ENCODE measurements around the gene NPW.
A peak's percentile ranks its signal among the peaks of the same experiment; 100 is the strongest.

NPW gene

DNA sequence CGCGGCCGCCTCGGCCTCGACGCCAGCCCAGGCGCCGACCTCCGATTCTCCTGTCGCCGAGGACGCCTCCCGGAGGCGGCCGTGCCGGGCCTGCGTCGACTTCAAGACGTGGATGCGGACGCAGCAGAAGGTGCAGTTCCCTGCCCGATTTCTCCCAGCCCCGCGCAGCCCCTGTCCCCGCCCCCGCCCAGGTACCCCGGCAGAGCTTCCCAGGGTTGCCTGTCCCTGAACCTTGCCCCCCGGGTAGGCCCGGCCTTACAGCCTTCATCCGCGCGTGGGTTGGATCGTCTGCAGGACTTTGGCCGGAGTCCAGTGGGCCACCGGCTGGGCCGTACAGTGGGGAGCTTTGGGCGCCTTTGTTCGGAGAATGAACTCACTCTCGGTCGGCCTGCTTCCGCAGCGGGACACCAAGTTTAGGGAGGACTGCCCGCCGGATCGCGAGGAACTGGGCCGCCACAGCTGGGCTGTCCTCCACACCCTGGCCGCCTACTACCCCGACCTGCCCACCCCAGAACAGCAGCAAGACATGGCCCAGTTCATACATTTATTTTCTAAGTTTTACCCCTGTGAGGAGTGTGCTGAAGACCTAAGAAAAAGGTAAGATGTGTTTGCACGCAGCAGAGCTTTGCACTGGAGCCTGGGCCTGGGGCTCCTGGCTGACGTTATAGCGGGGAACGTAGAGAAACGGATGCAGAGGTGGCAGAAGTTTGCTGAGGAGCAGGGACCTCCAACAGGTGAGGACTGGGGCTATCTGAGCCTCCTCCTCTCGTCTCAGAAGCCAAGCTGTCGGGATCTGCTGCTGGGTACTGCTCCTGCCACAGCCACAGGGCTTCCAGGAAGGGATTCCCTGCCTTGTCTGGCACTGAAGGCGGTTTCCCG is 35.0 kb upstream of the NPW start:
- no peak for DNase-seq

DNA sequence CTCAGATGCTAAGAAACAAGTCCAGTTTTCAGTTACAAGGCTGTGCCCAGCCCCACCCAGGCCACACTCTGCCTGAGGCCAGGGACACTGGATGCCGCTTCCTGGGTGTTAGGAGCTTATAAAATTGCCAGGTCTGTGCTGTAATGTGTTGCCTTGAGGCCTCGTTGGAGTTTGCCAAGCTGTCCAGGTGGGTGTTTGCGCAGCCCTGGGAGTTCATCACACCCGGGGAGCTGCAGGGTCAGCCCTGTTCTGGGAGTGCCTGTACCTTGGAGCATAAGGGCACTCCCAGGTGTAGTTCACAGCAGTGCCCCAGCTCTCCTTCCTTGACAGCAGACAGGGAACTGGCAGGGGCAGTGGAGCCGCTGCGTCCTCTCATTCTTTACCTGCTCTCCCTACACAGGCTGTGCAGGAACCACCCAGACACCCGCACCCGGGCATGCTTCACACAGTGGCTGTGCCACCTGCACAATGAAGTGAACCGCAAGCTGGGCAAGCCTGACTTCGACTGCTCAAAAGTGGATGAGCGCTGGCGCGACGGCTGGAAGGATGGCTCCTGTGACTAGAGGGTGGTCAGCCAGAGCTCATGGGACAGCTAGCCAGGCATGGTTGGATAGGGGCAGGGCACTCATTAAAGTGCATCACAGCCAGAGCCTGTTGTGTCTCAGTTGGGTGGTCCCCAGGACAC is 34.0 kb upstream of the NPW start:
- no peak for DNase-seq

DNA sequence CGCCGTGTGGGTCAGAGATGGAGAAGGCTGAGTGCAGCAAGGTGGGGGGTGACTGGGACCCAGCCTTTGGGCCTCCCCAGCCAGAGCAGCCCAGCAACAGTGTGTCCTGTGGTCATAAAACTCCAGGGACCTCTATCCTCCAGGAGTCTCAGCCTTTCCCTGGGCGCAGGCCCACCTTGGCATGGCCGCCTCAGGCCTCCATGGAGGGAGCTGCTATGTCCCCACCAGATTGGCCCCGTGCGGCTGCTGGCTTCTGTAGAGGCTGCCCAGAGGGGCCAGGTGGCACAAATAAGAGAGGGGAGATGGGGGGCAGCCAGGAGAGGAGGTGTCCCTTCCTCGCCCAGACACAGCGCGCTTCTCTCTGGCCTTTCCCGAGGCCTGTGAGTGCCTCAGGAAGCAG is 32.4 kb upstream of the NPW start:
- DNase-seq, result no peak

DNA sequence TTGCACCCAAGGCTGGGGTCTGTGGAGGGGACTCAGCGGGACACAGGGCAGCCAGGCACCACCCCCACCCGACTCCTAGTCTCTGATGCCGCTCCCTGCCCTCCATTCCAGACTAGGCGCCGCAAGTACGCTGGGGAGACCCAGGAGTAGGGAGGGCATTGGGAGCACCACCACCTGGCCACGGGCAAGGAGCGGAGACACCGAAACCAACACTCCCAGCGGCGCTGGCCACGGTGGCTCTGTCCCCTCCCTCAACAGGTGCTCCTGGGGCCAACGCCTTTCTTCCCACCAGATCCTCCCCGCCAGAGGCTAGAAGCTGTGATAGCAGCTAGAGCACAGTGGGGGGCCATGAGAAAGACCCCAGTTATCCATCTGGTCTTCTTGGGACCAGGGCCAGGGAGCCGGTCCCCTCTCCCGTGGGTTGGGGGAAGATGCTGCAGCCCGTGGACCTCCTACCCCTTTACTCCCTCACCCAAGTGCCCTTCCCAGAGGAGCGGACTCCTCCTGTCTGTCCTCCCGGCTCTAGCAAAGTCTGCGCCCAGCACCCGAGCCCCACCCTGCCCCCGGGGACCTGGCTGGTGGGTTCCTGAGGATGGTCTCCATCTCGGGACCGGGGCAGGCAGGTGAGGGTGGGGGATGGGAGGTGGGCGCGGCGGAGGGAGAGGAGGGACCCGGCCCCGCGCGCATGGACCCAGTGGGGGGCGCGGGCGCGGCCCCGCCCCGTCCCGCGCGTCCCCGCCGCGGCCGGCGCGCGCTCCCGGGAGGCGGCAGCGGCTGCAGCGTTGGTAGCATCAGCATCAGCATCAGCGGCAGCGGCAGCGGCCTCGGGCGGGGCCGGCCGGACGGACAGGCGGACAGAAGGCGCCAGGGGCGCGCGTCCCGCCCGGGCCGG is 30.1 kb upstream of the NPW start, which contains the start of gene SYNGR3:
Gene SYNGR3, plus strand, starts transcription at position 762 of the 892 bp plus-strand sequence. CDS start 133 bp downstream, outside the sequence.
- DNase-seq, result no peak

DNA sequence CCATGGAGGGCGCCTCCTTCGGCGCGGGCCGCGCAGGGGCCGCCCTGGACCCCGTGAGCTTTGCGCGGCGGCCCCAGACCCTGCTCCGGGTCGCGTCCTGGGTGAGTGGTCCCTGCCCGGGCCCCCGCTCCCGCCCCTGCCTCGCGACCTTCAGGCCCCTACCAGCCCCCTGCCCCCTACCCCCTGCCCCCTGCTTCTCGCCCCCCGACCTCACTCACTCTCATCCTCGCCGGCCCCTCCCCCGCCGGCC is 29.6 kb upstream of the NPW start:
- no peak for DNase-seq

DNA sequence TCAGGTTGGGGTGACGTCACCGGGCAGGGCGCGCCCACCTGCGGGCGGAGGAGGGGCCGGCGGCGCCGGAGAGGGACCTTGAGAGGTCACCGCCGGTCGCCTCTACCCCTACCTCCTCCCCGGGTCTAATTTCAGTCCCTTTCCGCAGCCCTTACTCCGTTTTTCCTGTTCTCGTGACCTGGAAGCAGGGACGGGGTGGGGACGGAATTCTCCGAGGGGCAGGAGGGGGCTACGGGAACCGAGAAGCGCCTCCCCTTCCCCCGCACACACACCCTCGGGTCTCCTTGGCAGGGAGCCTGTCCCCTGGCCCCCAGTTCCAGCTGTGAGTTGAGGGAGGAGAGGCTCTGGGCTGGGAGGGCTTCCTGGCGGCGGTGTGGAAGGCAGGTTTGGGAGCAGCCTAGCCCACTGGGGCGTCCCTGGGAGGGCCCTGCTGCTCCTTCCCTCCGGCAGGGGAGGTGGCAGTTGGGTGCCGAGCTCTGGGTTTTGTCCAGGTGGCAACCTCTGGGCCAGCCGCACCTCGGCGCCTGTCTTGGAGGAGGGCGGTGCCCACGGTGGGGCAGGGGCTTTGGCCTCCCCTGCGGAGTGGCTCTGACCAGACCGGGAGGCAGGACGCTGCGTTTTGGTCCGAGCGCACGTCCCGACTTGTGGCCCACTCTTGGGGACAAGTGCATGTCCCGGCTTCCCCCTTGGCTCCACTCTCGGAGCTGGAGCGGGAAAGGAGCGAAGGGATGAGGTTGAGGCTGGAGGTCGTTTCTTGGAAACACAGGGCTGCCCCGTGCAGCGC is 29.0 kb upstream of the NPW start:
- DNase-seq, result peak; percentile 32

DNA sequence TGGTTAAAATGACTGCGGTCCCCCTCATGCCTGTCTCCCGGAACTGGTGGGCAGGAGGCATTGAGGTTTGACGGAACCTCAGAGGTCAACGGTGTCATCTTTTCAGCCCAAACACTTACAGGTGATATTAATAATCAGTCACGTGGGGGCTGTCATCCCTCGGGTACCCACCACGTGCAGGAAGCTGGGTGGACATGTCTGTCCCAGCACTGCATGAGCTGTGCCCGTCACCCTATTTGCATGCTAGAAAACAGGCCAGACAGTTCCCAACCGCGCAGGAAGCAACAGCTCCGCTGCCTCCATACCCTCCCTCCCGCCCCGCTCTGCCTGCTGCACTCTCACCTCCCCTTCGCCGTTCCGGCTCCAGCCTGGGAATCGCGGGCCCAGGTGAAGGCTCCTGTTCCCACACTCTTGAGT is 28.4 kb upstream of the NPW start:
- DNase-seq, result peak; percentile 53

DNA sequence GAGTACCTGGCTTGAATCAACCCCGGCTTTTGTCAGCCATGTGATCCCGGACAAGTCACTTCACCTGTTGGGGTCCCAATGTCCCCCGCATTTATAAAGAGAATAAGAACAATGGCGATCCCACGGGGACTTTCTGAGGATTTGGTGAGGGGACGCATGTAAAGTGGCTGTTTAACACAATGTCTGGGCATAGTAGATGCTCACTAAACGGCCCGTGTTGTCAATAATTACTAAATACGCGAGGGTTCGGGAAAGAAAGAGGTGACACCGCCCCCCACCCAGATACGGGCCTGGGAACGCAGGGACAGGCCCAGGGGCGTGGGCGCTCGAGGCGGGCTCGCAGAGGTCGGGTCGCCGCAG is 28.0 kb upstream of the NPW start:
- DNase-seq, result no peak

DNA sequence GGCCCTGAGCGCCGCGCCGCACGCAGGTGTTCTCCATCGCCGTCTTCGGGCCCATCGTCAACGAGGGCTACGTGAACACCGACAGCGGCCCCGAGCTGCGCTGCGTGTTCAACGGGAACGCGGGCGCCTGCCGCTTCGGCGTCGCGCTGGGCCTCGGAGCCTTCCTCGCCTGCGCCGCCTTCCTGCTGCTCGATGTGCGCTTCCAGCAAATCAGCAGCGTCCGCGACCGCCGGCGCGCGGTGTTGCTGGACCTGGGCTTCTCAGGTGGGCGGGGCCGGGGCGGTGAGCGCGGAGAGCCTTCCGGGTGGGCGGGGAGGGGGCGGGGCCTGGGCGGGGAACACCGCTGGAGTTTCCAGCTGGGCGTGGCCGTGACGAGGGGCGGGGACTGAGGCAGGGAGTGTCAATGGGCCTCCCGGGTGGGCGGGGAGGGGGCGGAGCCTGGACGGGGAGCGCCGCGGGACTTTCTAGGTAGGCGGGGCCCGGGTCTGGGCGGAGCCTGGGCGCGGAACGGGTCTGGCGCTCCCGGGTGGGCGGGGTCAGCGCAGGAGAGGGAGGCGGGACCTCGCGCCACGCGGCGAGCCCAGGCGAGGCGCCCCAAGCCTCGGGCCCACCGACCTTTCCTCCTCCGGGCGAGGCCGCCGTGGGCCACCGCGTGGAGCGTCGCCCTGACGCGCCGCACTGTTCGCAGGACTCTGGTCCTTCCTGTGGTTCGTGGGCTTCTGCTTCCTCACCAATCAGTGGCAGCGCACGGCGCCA is 27.5 kb upstream of the NPW start:
- DNase-seq, result peak; percentile 99

DNA sequence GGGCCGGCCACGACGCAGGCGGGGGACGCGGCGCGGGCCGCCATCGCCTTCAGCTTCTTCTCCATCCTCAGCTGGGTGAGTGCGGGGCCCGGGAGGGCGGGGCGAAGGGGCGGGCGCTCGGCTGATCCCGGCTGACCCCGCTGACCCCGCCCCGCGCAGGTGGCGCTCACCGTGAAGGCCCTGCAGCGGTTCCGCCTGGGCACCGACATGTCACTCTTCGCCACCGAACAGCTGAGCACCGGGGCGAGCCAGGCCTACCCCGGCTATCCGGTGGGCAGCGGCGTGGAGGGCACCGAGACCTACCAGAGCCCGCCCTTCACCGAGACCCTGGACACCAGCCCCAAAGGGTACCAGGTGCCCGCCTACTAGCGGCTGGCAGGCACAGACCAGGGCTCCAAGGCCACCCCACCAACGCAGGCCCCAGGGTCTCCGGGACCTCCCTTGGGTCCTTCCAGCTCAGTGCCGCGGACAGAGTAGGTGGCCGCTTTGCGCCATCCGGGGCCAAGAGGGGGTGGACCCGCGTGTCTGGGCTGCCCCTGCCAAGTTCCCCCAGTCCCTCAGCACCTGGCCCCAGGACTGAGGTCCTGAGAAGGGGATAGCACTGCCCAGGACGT is 26.8 kb upstream of the NPW start:
- DNase-seq, result no peak

DNA sequence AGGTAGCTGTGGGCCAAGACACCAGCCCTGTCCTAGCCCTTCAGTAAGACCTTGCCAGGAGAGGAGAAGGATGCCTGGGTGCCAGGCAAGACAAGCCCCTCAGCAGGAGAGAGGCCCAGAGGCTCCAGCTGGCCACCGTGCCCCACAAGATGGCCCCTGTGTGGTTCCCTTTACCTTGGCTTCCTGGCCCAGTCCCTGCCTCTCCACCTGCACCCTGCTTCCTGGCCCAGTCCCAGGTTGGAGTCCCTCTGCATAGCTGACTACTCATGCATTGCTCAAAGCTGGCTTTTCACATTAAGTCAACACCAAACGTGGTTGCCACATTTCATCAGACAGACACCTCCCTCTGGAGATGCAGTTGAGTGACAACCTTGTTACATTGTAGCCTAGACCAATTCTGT is 25.9 kb upstream of the NPW start:
- DNase-seq, result no peak

DNA sequence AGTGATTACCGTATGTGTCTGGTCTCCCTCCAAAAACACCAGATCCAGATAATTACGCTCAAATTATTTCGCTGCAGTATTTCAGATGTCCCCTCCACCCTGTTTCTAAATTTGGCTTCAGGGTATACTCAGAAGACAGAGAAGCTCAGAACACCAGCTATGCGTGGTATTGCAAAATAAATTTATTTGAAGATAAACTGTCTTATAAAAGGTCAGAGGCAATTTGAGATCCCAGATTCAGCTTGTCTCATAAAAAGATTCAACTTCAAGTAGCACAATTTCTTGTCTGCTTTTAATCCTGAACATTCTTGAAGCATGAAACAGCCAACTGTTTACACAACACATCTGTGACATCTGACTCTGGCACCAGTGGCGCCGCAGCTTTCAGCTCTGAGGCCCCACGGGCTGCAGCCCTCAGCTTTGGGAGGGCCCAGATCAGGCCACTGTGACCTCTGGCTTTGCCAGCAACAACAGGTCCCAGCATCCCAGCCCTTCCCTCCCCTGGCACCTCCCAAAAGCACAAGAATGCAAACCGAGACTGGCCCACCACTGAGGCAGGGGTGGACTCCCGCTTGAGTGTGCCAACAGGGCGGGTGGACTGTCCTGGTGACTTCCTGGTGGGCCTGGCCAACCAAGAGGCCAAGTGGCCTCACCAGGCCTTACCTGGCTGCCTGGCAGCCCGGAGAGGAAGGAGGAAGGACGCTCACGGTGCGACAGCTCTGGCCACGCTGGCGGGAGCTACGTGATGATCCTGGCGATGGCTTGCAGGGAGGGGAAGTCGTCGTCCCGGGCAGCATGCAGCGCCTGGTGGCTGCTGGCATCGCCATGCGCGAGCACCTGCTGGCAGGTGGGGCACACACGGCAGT is 21.9 kb upstream of the NPW start:
- DNase-seq, result no peak

DNA sequence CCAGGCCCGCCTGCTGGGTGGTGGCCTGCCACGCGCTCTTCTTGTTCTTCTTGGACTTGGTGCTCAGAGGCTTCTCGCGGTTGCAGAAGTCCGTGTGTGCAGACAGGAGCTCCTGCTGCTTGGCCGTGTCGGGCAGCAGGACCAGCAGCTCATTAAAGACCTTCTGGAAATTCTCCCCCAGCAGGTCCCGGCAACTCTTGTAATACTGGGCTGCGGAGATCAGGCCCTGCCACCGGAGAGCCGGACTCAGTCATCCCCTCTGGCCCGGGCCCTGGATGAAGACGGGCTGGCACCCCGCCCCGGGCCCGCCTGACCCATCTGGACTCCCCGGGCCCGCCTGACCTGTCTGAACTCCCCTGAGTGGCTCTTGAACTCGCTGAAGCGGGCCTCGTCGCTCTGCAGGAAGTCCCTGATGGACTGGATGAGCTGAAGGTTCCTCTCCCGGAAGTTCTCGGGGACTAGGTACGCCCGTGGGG is 21.2 kb upstream of the NPW start:
- DNase-seq, result no peak

DNA sequence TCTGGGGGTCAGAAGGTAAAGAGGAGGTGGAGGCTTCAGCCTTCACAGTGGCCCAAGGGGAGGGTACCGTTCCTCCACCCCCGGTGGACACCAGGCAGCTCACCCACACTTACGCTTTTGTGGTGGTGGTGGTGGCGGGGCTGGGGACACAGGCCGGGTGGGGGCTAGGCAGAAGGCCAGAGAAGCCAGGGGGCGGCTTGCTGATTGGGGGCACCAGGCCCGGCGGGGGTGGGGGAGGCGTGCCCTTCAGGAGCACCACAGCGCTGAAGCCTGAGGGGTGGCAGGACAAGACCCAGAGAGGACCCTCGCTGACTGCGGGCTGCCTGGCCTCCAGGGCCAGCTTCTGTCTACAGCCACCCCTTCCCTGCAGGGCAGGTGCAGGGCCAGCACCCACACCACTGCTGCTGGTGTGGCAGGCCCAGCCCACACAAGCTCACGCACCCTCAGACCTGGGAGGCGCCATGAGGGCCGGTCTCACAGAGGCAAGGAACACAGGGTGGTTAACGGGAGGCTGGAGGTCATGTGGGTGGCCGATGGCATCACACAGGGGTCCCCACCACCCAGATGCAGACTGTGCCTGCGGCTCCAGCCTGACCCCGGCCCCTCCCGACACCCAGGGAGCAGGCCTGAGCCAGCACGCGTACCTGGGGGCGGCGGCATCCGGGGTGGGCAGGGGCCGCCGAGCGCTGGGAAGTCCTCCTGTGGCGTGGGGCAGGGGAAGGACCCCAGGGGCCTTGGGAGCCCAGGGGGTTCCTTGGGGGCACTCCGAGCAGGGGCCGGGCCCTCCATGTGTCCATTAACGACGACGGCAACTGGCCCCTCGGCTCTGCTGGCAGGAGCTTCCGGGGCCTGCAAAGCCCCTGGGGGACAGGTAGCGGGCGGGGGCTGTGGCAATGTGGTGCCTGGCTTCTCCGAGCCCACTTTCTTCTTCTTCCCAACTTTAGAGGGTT is 20.5 kb upstream of the NPW start:
- no peak for DNase-seq

DNA sequence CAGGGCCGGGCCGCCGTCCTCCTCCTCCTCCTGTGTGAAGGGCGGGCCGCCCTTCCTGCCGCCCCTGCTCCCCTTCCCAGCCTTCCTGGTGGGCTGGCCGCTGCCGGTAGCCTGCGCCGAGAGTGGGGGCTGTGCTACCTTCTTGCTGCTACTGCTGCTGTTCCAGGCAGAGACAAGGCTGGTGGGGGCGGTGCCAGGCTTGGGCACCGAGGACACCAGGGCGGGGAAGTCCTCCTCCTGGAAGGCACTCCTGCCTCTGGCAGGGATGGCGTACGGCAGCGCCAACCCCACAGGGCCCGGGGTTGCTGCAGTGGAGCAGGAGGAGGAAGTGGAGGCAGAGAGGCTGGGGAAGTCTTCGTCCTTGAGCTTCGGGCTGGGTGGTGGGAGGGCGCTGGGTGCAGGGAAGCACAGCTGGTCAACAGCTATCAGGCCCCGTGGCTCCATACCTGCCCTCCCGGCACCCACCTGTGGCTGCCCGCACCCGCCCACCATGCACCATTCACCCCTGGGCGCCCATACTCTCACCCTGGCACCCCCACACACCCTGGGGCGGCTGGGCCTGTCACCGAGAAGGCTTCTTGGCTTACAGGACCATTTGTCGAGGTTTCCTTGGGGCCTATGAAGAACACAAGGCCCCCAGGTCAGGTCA is 19.6 kb upstream of the NPW start:
- no peak for DNase-seq

DNA sequence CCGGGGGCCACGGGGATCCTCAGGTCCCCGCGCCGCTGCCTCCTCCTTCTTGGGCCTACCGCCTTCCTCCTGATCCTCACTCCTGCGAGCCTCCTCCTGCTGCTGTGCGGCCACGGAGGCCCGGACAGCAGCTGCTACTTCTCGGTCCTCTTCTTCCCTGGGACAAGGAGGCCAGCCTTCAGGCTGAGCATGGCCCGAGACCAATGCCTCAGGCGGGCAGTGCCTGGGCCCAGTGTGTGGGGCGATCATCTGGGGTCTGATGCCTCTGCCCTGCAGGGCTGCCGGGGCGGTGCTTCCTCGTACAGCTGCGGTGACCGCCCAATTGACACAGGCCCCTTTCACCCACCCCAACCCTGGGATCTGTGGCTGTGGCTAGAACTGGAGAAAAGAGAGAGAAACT is 18.6 kb upstream of the NPW start:
- no peak for DNase-seq

DNA sequence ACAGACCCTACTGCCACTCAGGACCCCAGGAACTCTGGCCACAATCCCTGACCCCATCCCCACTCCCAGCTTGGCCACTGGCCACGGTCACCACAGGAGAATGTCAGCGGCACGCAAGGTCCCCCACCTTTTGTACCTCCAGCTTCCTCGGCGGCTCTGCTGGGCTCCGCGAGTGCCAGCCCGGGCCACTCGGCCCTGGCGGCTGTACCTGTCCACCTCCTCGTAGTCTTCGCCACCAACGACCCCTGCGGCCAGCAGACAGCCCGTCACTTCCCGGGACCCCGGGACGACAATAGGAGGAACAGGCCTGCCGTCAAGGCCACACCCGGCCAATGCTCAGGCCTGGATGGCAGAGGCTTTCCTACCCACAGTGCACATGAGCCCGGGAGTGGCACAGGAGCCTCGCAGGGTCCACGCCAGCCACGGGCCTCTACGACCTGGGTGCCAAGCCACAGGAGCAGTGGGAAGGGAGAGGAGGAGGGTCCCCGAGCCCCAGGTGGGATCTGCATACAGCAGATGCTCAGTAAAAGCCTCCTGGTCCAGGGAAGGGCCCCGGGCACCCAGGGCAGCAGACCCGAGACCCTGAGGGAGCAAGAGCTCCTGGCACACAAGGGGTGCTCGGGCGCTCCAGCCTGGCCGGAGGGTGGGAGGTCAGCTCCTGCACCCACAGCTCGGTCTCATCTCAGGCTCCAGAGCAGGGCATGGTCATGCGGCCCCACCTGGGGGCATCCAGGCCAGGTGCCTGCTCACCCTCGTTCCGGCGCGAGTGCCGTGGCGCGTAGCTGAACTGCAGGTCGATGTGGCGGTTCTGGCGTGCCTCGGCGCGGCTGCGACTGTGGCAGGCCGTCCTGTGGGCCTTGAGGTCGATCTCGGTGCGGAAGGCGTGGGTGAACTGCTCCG is 17.9 kb upstream of the NPW start:
- no peak for DNase-seq

All from activated CD4-positive, alpha-beta T cell treated with anti-CD3 and anti-CD28 coated beads, Interleukin-2, amount 50 U/mL, for 1 hour (primary cell).